NT2/D1 (cell line): ENCODE measurements around the gene SLFN11.

Source experiments
- YY1 ChIP-seq: IDR thresholded peaks from 2 replicates; pipeline ENCODE4 v1.6.1; 2011; ENCODE audit not compliant: insufficient read length, insufficient read depth
- ZNF274 ChIP-seq: IDR thresholded peaks from 2 replicates; pipeline ENCODE4 v1.6.1; 2011; ENCODE audit warnings: mild to moderate bottlenecking, low read depth, low read length

GRCh38 chr17:35345926-35346771 is 27.3 kb downstream of the SLFN11 start:
- no peak for TF ChIP-seq YY1
- no peak for TF ChIP-seq ZNF274
